Fibroblast of villous mesenchyme (primary cell): ENCODE results near the gene OR2AG1. TPM values are rescaled to one million over a fixed set of nuclear protein-coding genes. Genes with fewer than 3 reads are reported as not detected.

Experiments
- total RNA-seq: library from RNA; depleted of rRNA; stranded (reverse); fragments of >200 nt; gene quantifications from 2 replicates; pipeline ENCODE4 v1.2.3, GENCODE V29; 2012

OR2AG1 gene
- total RNA-seq, 1 donor = not detected

Other genes with a start within 250 kb of the OR2AG1 start
- gene RRP8, start 179.4 kb upstream of the OR2AG1 start, total RNA-seq = 8.7 and 13.4 TPM in 2 replicates
- 298 and 323 TPM in 2 replicates for gene ILK, start 179.2 kb upstream of the OR2AG1 start, total RNA-seq
- 28.0 and 28.9 TPM in 2 replicates for gene TAF10, start 170.8 kb upstream of the OR2AG1 start, total RNA-seq
- 98.4 and 110 TPM in 2 replicates for gene TPP1, start 163.6 kb upstream of the OR2AG1 start, total RNA-seq
- gene DCHS1, start 127.2 kb upstream of the OR2AG1 start, total RNA-seq = 33.7 and 63.8 TPM in 2 replicates
- 58.6 and 70.0 TPM in 2 replicates for gene MRPL17, start 99.7 kb upstream of the OR2AG1 start, total RNA-seq
- gene OR2AG2, start 11.0 kb upstream of the OR2AG1 start, total RNA-seq = under 0.01 and 0.32 TPM in 2 replicates
- 0.32 and 0.43 TPM in 2 replicates for gene OR6A2, start 16.7 kb downstream of the OR2AG1 start, total RNA-seq
- gene OR10A5, start 62.7 kb downstream of the OR2AG1 start, total RNA-seq = not detected in 2 replicates
- not detected in 2 replicates for gene OR10A2, start 80.0 kb downstream of the OR2AG1 start, total RNA-seq
- not detected in 2 replicates for gene OR10A4, start 93.6 kb downstream of the OR2AG1 start, total RNA-seq
- 0.64 and 0.86 TPM in 2 replicates for gene OR2D2, start 109.5 kb downstream of the OR2AG1 start, total RNA-seq
- gene OR2D3, start 138.0 kb downstream of the OR2AG1 start, total RNA-seq = not detected in 2 replicates
- 6.5 and 7.1 TPM in 2 replicates for gene ZNF215, start 143.4 kb downstream of the OR2AG1 start, total RNA-seq
- 2.6 and 3.2 TPM in 2 replicates for gene ZNF214, start 237.3 kb downstream of the OR2AG1 start, total RNA-seq
- gene NLRP14, start 237.5 kb downstream of the OR2AG1 start, total RNA-seq = under 0.01 and 0.32 TPM in 2 replicates